Measurements from ENCODE around the gene MED26. TPM values are rescaled to one million over a fixed set of nuclear protein-coding genes. Genes with fewer than 3 reads are reported as not detected.

The MED26 gene
- total RNA-seq, 1 donor from 2014 or later: 13.3 TPM

GRCh38 chr19:16577531-16577985, 50.4 kb downstream of the MED26 start:
- no peak for TF ChIP-seq CTCF (IDR thresholded peaks at IDR 0.05; ENCODE audit: unreplicated experiment)
- DNase-seq (ENCODE audit: low spot score): no peak
- H3K27ac Mint-ChIP-seq (ENCODE audit: unreplicated experiment): no peak overlapping the region

GRCh38 chr19:16576690-16577530, 51.1 kb downstream of the MED26 start:
- TF ChIP-seq CTCF (IDR thresholded peaks at IDR 0.05; ENCODE audit: unreplicated experiment): no peak
- Mint-ChIP-seq H3K27me3 (ENCODE audit: unreplicated experiment) (peaks cover 15% of the 10 kb centered on the region), H3K27ac (ENCODE audit: unreplicated experiment) (no peak overlapping the region), H3K9me3 (ENCODE audit: unreplicated experiment) (no peaks in the 10 kb centered on the region), H3K36me3 (ENCODE audit: low read depth, unreplicated experiment) (peaks cover 18% of the 10 kb centered on the region), H3K4me1 (ENCODE audit: unreplicated experiment) (peaks cover 7% of the 10 kb centered on the region), H3K4me3 (ENCODE audit: unreplicated experiment) (no peak overlapping the region)
- DNase-seq (ENCODE audit: low spot score): no peak

More at GRCh38 chr19:16577531-16577985, 50.4 kb downstream of the MED26 start:
- Mint-ChIP-seq H3K4me1 (ENCODE audit: unreplicated experiment) (peaks cover 7% of the 10 kb centered on the region), H3K9me3 (ENCODE audit: unreplicated experiment) (no peaks in the 10 kb centered on the region), H3K4me3 (ENCODE audit: unreplicated experiment) (no peak overlapping the region), H3K36me3 (ENCODE audit: low read depth, unreplicated experiment) (peaks cover 18% of the 10 kb centered on the region), H3K27me3 (ENCODE audit: unreplicated experiment) (peaks cover 15% of the 10 kb centered on the region)

- no peak for TF ChIP-seq CTCF (IDR thresholded peaks at IDR 0.05; ENCODE audit: unreplicated experiment)
- peaks cover 15% of the 10 kb centered on the region for H3K27me3 Mint-ChIP-seq (ENCODE audit: unreplicated experiment)
- no peak overlapping the region for H3K4me3 Mint-ChIP-seq (ENCODE audit: unreplicated experiment)
- H3K4me1 Mint-ChIP-seq (ENCODE audit: unreplicated experiment): peaks cover 13% of the 10 kb centered on the region
- peaks cover 18% of the 10 kb centered on the region for H3K36me3 Mint-ChIP-seq (ENCODE audit: low read depth, unreplicated experiment)
- H3K27ac Mint-ChIP-seq (ENCODE audit: unreplicated experiment): no peak overlapping the region
- no peaks in the 10 kb centered on the region for H3K9me3 Mint-ChIP-seq (ENCODE audit: unreplicated experiment)
- DNase-seq (ENCODE audit: low spot score): no peak
Measured at GRCh38 chr19:16575861-16576689, 51.9 kb downstream of the MED26 start.

- Mint-ChIP-seq H3K9me3 (ENCODE audit: unreplicated experiment) (no peaks in the 10 kb centered on the region), H3K27ac (ENCODE audit: unreplicated experiment) (peak overlapping the region; percentile 3), H3K4me1 (ENCODE audit: unreplicated experiment) (peaks cover 15% of the 10 kb centered on the region), H3K27me3 (ENCODE audit: unreplicated experiment) (peaks cover 15% of the 10 kb centered on the region), H3K36me3 (ENCODE audit: low read depth, unreplicated experiment) (peaks cover 18% of the 10 kb centered on the region), H3K4me3 (ENCODE audit: unreplicated experiment) (peak overlapping the region; percentile 14)
- no peak for DNase-seq (ENCODE audit: low spot score)
- TF ChIP-seq CTCF (IDR thresholded peaks at IDR 0.05; ENCODE audit: unreplicated experiment): no peak
Measured at GRCh38 chr19:16575282-16575681, 52.7 kb downstream of the MED26 start.

Measured in endothelial cell (in vitro differentiated cells).